Neural cell (in vitro differentiated cells): Measurements from ENCODE around the gene KIF1B.
"Not testable (repeated sequence)": the region's sequence is repeated elsewhere in the genome, so short reads cannot be mapped to it uniquely, and the experiment has no call there.

Source experiments
- EP300 ChIP-seq: fragments of 450-650 bp; conservative IDR thresholded peaks from 2 replicates; pipeline ENCODE4 v1.6.1; 2014; ENCODE audit warnings: antibody characterized with exemption, mild to moderate bottlenecking, moderate library complexity; ENCODE audit not compliant: poor library complexity, severe bottlenecking
- EZH2 ChIP-seq: fragments of 200-600, 300-800 bp; shearing (Covaris generic), sonication (generic); IDR thresholded peaks from 2 replicates; pipeline ENCODE4 v1.6.1; 2014; ENCODE audit warnings: antibody characterized with exemption, low read length, borderline replicate concordance, mild to moderate bottlenecking; ENCODE audit not compliant: insufficient read depth, poor library complexity, severe bottlenecking
- POLR2AphosphoS5 ChIP-seq: IDR thresholded peaks from 2 replicates; pipeline ENCODE4 v1.6.1; 2012
- TF ChIP-seq, protein P1 (sequence below): fragments of 450-650 bp; IDR thresholded peaks from 2 replicates; pipeline ENCODE4 v1.5.1; 2014; ENCODE audit warnings: antibody characterized with exemption, mild to moderate bottlenecking, moderate library complexity; ENCODE audit not compliant: poor library complexity, severe bottlenecking
- TF ChIP-seq, protein P2 (sequence below): IDR thresholded peaks from 2 replicates; pipeline ENCODE4 v1.6.1; 2012; ENCODE audit warnings: borderline replicate concordance

DNA sequence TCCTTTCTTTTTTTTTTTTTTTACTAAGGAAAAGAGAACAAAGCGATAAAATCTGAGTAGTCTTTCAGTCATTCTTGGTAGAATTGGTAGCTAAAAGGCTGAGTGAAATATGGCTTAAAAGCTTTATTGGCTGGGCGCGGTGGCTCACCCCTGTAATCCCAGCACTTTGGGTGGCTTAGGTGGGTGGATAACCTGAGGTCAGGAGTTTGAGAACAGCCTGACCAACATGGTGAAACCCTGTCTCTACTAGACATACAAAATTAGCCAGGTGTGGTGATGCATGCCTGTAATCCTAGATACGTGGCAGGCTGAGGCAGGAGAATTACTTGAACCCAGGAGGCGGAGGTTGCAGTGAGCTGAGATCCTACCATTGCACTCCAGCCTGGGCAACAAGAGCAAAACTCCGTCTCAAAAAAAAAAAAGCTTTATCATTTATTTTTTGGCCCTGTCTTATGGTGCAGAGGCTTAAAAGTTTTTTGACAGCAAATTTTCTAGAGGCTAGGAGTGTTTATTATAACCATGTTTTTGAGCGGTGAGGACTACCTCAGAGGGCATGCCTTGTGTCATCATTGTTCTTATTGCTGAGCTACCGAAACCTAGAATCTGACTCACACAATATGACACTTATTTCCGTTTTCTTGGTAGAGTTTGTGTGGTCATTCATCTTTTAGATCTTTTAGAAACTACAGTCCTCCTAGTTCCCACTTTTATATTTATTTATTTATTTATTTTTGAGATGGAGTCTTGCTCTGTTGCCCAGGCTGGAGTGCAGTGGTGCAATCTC, 41.1 kb downstream of the KIF1B start:
- TF ChIP-seq, protein P1, sequence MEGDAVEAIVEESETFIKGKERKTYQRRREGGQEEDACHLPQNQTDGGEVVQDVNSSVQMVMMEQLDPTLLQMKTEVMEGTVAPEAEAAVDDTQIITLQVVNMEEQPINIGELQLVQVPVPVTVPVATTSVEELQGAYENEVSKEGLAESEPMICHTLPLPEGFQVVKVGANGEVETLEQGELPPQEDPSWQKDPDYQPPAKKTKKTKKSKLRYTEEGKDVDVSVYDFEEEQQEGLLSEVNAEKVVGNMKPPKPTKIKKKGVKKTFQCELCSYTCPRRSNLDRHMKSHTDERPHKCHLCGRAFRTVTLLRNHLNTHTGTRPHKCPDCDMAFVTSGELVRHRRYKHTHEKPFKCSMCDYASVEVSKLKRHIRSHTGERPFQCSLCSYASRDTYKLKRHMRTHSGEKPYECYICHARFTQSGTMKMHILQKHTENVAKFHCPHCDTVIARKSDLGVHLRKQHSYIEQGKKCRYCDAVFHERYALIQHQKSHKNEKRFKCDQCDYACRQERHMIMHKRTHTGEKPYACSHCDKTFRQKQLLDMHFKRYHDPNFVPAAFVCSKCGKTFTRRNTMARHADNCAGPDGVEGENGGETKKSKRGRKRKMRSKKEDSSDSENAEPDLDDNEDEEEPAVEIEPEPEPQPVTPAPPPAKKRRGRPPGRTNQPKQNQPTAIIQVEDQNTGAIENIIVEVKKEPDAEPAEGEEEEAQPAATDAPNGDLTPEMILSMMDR = not testable (repeated sequence)
- TF ChIP-seq EP300, POLR2AphosphoS5, EZH2: not testable (repeated sequence)
- TF ChIP-seq, protein P2, sequence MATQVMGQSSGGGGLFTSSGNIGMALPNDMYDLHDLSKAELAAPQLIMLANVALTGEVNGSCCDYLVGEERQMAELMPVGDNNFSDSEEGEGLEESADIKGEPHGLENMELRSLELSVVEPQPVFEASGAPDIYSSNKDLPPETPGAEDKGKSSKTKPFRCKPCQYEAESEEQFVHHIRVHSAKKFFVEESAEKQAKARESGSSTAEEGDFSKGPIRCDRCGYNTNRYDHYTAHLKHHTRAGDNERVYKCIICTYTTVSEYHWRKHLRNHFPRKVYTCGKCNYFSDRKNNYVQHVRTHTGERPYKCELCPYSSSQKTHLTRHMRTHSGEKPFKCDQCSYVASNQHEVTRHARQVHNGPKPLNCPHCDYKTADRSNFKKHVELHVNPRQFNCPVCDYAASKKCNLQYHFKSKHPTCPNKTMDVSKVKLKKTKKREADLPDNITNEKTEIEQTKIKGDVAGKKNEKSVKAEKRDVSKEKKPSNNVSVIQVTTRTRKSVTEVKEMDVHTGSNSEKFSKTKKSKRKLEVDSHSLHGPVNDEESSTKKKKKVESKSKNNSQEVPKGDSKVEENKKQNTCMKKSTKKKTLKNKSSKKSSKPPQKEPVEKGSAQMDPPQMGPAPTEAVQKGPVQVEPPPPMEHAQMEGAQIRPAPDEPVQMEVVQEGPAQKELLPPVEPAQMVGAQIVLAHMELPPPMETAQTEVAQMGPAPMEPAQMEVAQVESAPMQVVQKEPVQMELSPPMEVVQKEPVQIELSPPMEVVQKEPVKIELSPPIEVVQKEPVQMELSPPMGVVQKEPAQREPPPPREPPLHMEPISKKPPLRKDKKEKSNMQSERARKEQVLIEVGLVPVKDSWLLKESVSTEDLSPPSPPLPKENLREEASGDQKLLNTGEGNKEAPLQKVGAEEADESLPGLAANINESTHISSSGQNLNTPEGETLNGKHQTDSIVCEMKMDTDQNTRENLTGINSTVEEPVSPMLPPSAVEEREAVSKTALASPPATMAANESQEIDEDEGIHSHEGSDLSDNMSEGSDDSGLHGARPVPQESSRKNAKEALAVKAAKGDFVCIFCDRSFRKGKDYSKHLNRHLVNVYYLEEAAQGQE = not testable (repeated sequence)
